H1 (cell line): ENCODE measurements around the gene TGFBI. TPM values are rescaled to one million over a fixed set of nuclear protein-coding genes. Genes with fewer than 3 reads are reported as not detected.

Experiments used
- CTCF ChIA-PET: fragments of 300-600 bp; sonication (Branson Sonifier 250); formaldehyde crosslinking; loops from one replicate; lab custom pipeline; 2021; ENCODE audit not compliant: partially characterized antibody; lab: Charles Lee
- POLR2A ChIA-PET: fragments of 300-600 bp; sonication (Branson Sonifier 250); formaldehyde crosslinking; loops from one replicate; lab custom pipeline; 2021; ENCODE audit warnings: inconsistent platforms; ENCODE audit not compliant: partially characterized antibody; lab: Charles Lee
- DNase-seq, 2 experiments: peaks; one replicate each; pipeline versions ENCODE4 v3.0.0 to v3.0.0-alpha.2; 2010 to 2022; ENCODE audit warnings: low spot score in 2 of 2, low read depth in 1 of 2, mixed read lengths in 1 of 2
- FAIRE-seq: peaks from 2 replicates; lab custom pipeline; 2011; peaks lifted over from hg19 to GRCh38; lab: Jason Lieb, UNC
- H2AFZ ChIP-seq: 2 replicates; pipeline ENCODE4 v1.8.1; 2012; ENCODE audit warnings: low read length, inconsistent platforms
- H2AK5ac ChIP-seq: 2 replicates; pipeline ENCODE4 v1.6.1; 2013; ENCODE audit warnings: low read depth, low read length
- H2BK120ac ChIP-seq: replicated peaks from 2 replicates; pipeline ENCODE3; 2013; ENCODE audit warnings: low read depth, low read length, inconsistent platforms
- H2BK12ac ChIP-seq: 2 replicates; pipeline ENCODE4 v1.6.1; 2013; ENCODE audit warnings: low read depth, low read length
- H2BK15ac ChIP-seq: 2 replicates; pipeline ENCODE4 v1.6.1; 2013; ENCODE audit warnings: low read length
- H2BK20ac ChIP-seq: 2 replicates; pipeline ENCODE4 v1.6.1; 2013; ENCODE audit warnings: low read length
- H2BK5ac ChIP-seq: 2 replicates; pipeline ENCODE4 v1.6.1; 2013; ENCODE audit warnings: low read depth, low read length
- H3K14ac ChIP-seq: 2 replicates; pipeline ENCODE4 v1.6.1; 2013; ENCODE audit warnings: inconsistent platforms; ENCODE audit not compliant: insufficient read length
- H3K18ac ChIP-seq: 2 replicates; pipeline ENCODE4 v1.6.1; 2013; ENCODE audit warnings: low read length; ENCODE audit errors: extremely low read depth
- H3K23ac ChIP-seq: 2 replicates; pipeline ENCODE4 v1.6.1; 2013; ENCODE audit warnings: inconsistent platforms; ENCODE audit not compliant: insufficient read length
- H3K23me2 ChIP-seq: 2 replicates; pipeline ENCODE4 v1.6.1; 2013; ENCODE audit warnings: low read depth, low read length
- H3K27ac ChIP-seq: 2 replicates; pipeline ENCODE4 v1.6.1; 2011; ENCODE audit warnings: low read depth, low read length, inconsistent platforms
- H3K27me3 ChIP-seq, 4 experiments: replicated peaks in 1 of 4; 1 replicate in 1 of 4; 2 replicates in 3 of 4; pipeline versions ENCODE4 v1.6.1 to v1.8.1; 2011 to 2013; ENCODE audit warnings: low read length in 3 of 4, mild to moderate bottlenecking in 3 of 4, inconsistent platforms in 2 of 4, mixed read lengths in 2 of 4, moderate library complexity in 1 of 4; ENCODE audit not compliant: control insufficient read depth in 3 of 4, insufficient read depth in 3 of 4; ENCODE audit errors: extremely low read depth in 1 of 4
- H3K36me3 ChIP-seq, 4 experiments: 2 replicates each; pipeline versions ENCODE4 v1.6.1 to v1.8.1; 2011 to 2013; ENCODE audit warnings: mild to moderate bottlenecking in 4 of 4, low read length in 3 of 4, moderate library complexity in 2 of 4, control low read depth in 1 of 4, inconsistent platforms in 1 of 4; ENCODE audit not compliant: insufficient read depth in 4 of 4, control insufficient read depth in 2 of 4
- H3K4ac ChIP-seq: replicated peaks from 2 replicates; pipeline ENCODE3; 2013; ENCODE audit warnings: low read length, low read depth, mixed read lengths, inconsistent platforms; ENCODE audit not compliant: insufficient read length
- H3K4me1 ChIP-seq, 4 experiments: replicated peaks in 1 of 4; 1 replicate in 1 of 4; 2 replicates in 3 of 4; pipeline versions ENCODE4 v1.6.1 to v1.8.1; 2011 to 2013; ENCODE audit warnings: low read length in 3 of 4, inconsistent platforms in 2 of 4, mixed read lengths in 1 of 4; ENCODE audit not compliant: insufficient read depth in 4 of 4, control insufficient read depth in 3 of 4
- H3K4me2 ChIP-seq, 2 experiments: 2 replicates each; pipeline versions ENCODE4 v1.6.1 to v1.8.1; 2011 to 2013; ENCODE audit warnings: low read depth in 2 of 2, low read length in 2 of 2, control low read depth in 1 of 2, inconsistent platforms in 1 of 2, mild to moderate bottlenecking in 1 of 2; ENCODE audit not compliant: insufficient read depth in 1 of 2
- H3K4me3 ChIP-seq, 4 experiments: fragments of 200-600, 300-600 bp in 1 of 4; sonication (generic), shearing (Covaris generic), sonication (Bioruptor Twin) in 1 of 4; 2 replicates each; pipeline versions ENCODE4 v1.5.1 to v1.8.1; 2011 to 2016; ENCODE audit warnings: low read length in 4 of 4, low read depth in 3 of 4, control low read depth in 2 of 4, inconsistent platforms in 2 of 4, mild to moderate bottlenecking in 2 of 4, mixed read lengths in 1 of 4, moderate library complexity in 1 of 4; ENCODE audit not compliant: insufficient read depth in 2 of 4; ENCODE audit errors: extremely low read depth in 1 of 4
- H3K56ac ChIP-seq: replicated peaks from 2 replicates; pipeline ENCODE3; 2013; ENCODE audit warnings: low read depth, mild to moderate bottlenecking, mixed read lengths, low read length, inconsistent platforms; ENCODE audit not compliant: insufficient read length
- H3K79me1 ChIP-seq: 2 replicates; pipeline ENCODE4 v1.6.1; 2013; ENCODE audit warnings: low read depth, low read length, control low read depth
- H3K79me2 ChIP-seq, 2 experiments: 2 replicates each; pipeline versions ENCODE4 v1.6.1 to v1.8.1; 2012 to 2013; ENCODE audit warnings: low read length in 2 of 2, mild to moderate bottlenecking in 2 of 2, inconsistent platforms in 1 of 2; ENCODE audit not compliant: insufficient read depth in 2 of 2, control insufficient read depth in 1 of 2
- H3K9ac ChIP-seq, 4 experiments: replicated peaks in 1 of 4; 1 replicate in 1 of 4; 2 replicates in 3 of 4; pipeline versions ENCODE4 v1.6.1 to v1.8.1; 2011 to 2013; ENCODE audit warnings: low read depth in 3 of 4, low read length in 3 of 4, control low read depth in 2 of 4, mild to moderate bottlenecking in 2 of 4, moderate library complexity in 2 of 4, inconsistent platforms in 1 of 4; ENCODE audit errors: extremely low read depth in 1 of 4
- H3K9me3 ChIP-seq, 2 experiments: 2 replicates each; pipeline versions ENCODE4 v1.6.1 to v1.8.1; 2012 to 2013; ENCODE audit warnings: mild to moderate bottlenecking in 2 of 2, moderate library complexity in 2 of 2, control low read depth in 1 of 2, inconsistent platforms in 1 of 2, low read depth in 1 of 2, low read length in 1 of 2, mixed read lengths in 1 of 2; ENCODE audit not compliant: insufficient read depth in 2 of 2
- H4K20me1 ChIP-seq, 2 experiments: replicated peaks in 1 of 2; 2 replicates each; pipeline versions ENCODE3 to v1.8.1; 2011 to 2013; ENCODE audit warnings: inconsistent platforms in 2 of 2, low read length in 2 of 2, mild to moderate bottlenecking in 1 of 2; ENCODE audit not compliant: insufficient read depth in 2 of 2, control insufficient read depth in 1 of 2
- H4K5ac ChIP-seq: 2 replicates; pipeline ENCODE4 v1.6.1; 2013; ENCODE audit warnings: low read length, low read depth, mixed read lengths, inconsistent platforms; ENCODE audit not compliant: insufficient read length
- H4K8ac ChIP-seq: 2 replicates; pipeline ENCODE4 v1.8.0; 2013; ENCODE audit warnings: mild to moderate bottlenecking, moderate library complexity, low read length, inconsistent platforms; ENCODE audit not compliant: insufficient read depth; ENCODE audit errors: extremely low read depth
- H4K91ac ChIP-seq: replicated peaks from 2 replicates; pipeline ENCODE3; 2013; ENCODE audit warnings: low read length, mixed read lengths, inconsistent platforms; ENCODE audit not compliant: insufficient read length
- ASH2L ChIP-seq: fragments of 200-600, 300-600 bp; sonication (generic); IDR thresholded peaks from one replicate; pipeline ENCODE4 v1.7.1; 2017; ENCODE audit warnings: low read length
- BACH1 ChIP-seq: IDR thresholded peaks from 2 replicates; pipeline ENCODE4 v1.6.1; 2012; ENCODE audit warnings: low read length, improper control_type of control experiment
- CHD2 ChIP-seq: IDR thresholded peaks from 2 replicates; pipeline ENCODE4 v1.6.1; 2012; ENCODE audit warnings: low read length, improper control_type of control experiment
- CREB1 ChIP-seq: IDR thresholded peaks from 2 replicates; pipeline ENCODE4 v1.6.1; 2012; ENCODE audit warnings: inconsistent platforms
- FOSL1 ChIP-seq: IDR thresholded peaks from 2 replicates; pipeline ENCODE4 v1.6.1; 2011; ENCODE audit warnings: mild to moderate bottlenecking, low read depth, low read length, moderate library complexity; ENCODE audit not compliant: insufficient read depth
- HDAC6 ChIP-seq: IDR thresholded peaks from one replicate; pipeline ENCODE4 v1.7.1; 2012; ENCODE audit warnings: low read depth, mild to moderate bottlenecking, inconsistent platforms, low read length, moderate library complexity
- JUN ChIP-seq: IDR thresholded peaks from 2 replicates; pipeline ENCODE4 v1.6.1; 2011; ENCODE audit warnings: low read depth, mild to moderate bottlenecking, improper control_type of control experiment, low read length
- KDM1A ChIP-seq: fragments of 200-600, 300-600 bp; sonication (generic); IDR thresholded peaks from 2 replicates; pipeline ENCODE4 v1.7.1; 2016; ENCODE audit warnings: mild to moderate bottlenecking, low read length, borderline replicate concordance
- KDM5A ChIP-seq: fragments of 200-600 bp; IDR thresholded peaks from 2 replicates; pipeline ENCODE4 v1.7.1; 2012; ENCODE audit warnings: mild to moderate bottlenecking, low read length, inconsistent platforms, mixed read lengths
- POLR2A ChIP-seq, 2 experiments: IDR thresholded peaks; 1 replicate in 1 of 2; 2 replicates in 1 of 2; pipeline ENCODE4 v1.6.1; 2011; ENCODE audit warnings: low read depth in 2 of 2, low read length in 2 of 2, mild to moderate bottlenecking in 2 of 2; ENCODE audit errors: control extremely low read depth in 1 of 2
- RXRA ChIP-seq: IDR thresholded peaks from 2 replicates; pipeline ENCODE4 v1.6.1; 2011; ENCODE audit warnings: low read depth, mild to moderate bottlenecking, low read length, moderate library complexity; ENCODE audit not compliant: insufficient read depth
- SP1 ChIP-seq: IDR thresholded peaks from 2 replicates; pipeline ENCODE4 v1.6.1; 2011; ENCODE audit warnings: low read depth, low read length
- SUZ12 ChIP-seq: fragments of 200-600 bp; sonication (generic); IDR thresholded peaks from 2 replicates; pipeline ENCODE4 v1.6.1; 2012; ENCODE audit warnings: mild to moderate bottlenecking, inconsistent platforms, low read length, moderate library complexity, mixed read lengths
- TAF7 ChIP-seq: optimal IDR thresholded peaks from 2 replicates; pipeline ENCODE3; 2011; ENCODE audit warnings: low read depth, mild to moderate bottlenecking, inconsistent platforms, low read length, moderate library complexity, borderline replicate concordance
- TCF12 ChIP-seq: IDR thresholded peaks from 2 replicates; pipeline ENCODE4 v1.6.1; 2011; ENCODE audit warnings: low read depth, mild to moderate bottlenecking, low read length
- WGBS, 2 experiments: shearing (Covaris generic) in 1 of 2; methylation state at CpG; one replicate each; pipeline versions ENCODE4 v1.1.6 to v1.1.7; 2013 to 2015; ENCODE audit warnings: low lambda C conversion rate in 2 of 2, mixed read lengths in 2 of 2, inconsistent platforms in 1 of 2, low coverage in 1 of 2, missing lambda C conversion rate in 1 of 2; ENCODE audit not compliant: insufficient replicate concordance in 2 of 2, insufficient coverage in 1 of 2, insufficient read length in 1 of 2; ENCODE audit errors: extremely low coverage in 1 of 2, missing lambda C conversion rate in 1 of 2; 5-methylcytosine and 5-hydroxymethylcytosine counted together
- polyA plus RNA-seq, 7 experiments: library from polyadenylated mRNA; depleted of rRNA in 3 of 7; stranded (reverse) in 5 of 7; unstranded in 2 of 7; fragments of >200 nt in 5 of 7; fragments of 200-250 nt in 2 of 7; gene quantifications; 1 replicate in 5 of 7; 2 replicates in 1 of 7; 4 replicates in 1 of 7; pipeline versions ENCODE4 v1.2.1 to v1.2.3, GENCODE V29; 2011 to 2013; ENCODE audit warnings: missing spikeins in 2 of 7, mixed read lengths in 2 of 7
- total RNA-seq: library from RNA; stranded (reverse); fragmentation: NEBNext Ultra II Directional; extraction: Animal tissue kit (Norgen Biotek cat#: 25700); gene quantifications from 2 replicates; pipeline ENCODE4 v1.2.1, GENCODE V29; 2021
- TF ChIP-seq, protein P1 (sequence below): IDR thresholded peaks from 2 replicates; pipeline ENCODE4 v1.6.1; 2012; ENCODE audit warnings: inconsistent platforms

TGFBI gene
- total and polyA plus RNA-seq, 2 of the 8 experiments (the other 6 are each of a cell fraction or from before 2014, with no cell fraction given), result 6.0 to 8.5 TPM

GRCh38 chr5:136034984-136035383 is 6.2 kb downstream of the TGFBI start:
- Histone ChIP-seq H3K79me1 (no peaks in the 10 kb centered on the region), H3K23me2 (no peaks in the 10 kb centered on the region), H3K9me3 (no peaks in the 10 kb centered on the region), H3K4me1 (peaks cover 0 to 4% (median under 1%) of the 10 kb centered on the region in 4 experiments; a peak in 2 of 7 replicates), H4K5ac (no peak overlapping the region), H3K4ac (no peak overlapping the region), H2BK120ac (no peak overlapping the region), H3K18ac (no peak overlapping the region), H4K91ac (no peak overlapping the region), H3K56ac (no peak overlapping the region), H2BK15ac (no peak overlapping the region), H3K4me2 (no peak overlapping the region), H2AK5ac (no peak overlapping the region), H2BK12ac (no peak overlapping the region), H3K36me3 (no peaks in the 10 kb centered on the region), H3K27me3 (peaks cover 2 to 9% (median 7%) of the 10 kb centered on the region in 4 experiments), H3K79me2 (no peaks in the 10 kb centered on the region), H4K20me1 (no peaks in the 10 kb centered on the region), H3K14ac (no peak overlapping the region), H3K4me3 (no peak overlapping the region), H2BK20ac (no peak overlapping the region), H2AFZ (no peak overlapping the region), H3K23ac (no peak overlapping the region), H4K8ac (no peak overlapping the region), H2BK5ac (no peak overlapping the region), H3K27ac (no peak overlapping the region), H3K9ac (no peak overlapping the region)
- WGBS, 2 experiments, result 88% methylated on average over 3 of the region's 3 CpGs; no CpG with 5 or more reads in 1 of the 2 experiments
- POLR2A ChIA-PET, result no interaction called here
- DNase-seq (no peak), FAIRE-seq (no peak)
- CTCF ChIA-PET, result interaction anchor here (0.9 to 5.9 kb wide), 4 partner anchors 16 to 43 kb away, joined by 3 to 27 read pairs (median 10); no protein-coding TSS in a partner anchor
- TF ChIP-seq FOSL1 (no peak), RXRA (no peak), SP1 (no peak), KDM1A (no peak), TCF12 (no peak), CHD2 (no peak), SUZ12 (no peak), JUN (no peak), KDM5A (no peak), HDAC6 (no peak), TAF7 (no peak), CREB1 (no peak), ASH2L (no peak), POLR2A (IDR thresholded peaks at IDR 0.05; ENCODE audit: control extremely low read depth in 1 of 2, low read depth in 2 of 2, low read length in 2 of 2) (no peak), BACH1 (no peak)
- TF ChIP-seq, protein P1, sequence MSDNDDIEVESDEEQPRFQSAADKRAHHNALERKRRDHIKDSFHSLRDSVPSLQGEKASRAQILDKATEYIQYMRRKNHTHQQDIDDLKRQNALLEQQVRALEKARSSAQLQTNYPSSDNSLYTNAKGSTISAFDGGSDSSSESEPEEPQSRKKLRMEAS, result no peak
